Uterus (tissue), 2 donors: ENCODE results near the gene CDH24.

Experiments used
- POLR2A ChIP-seq, 2 donors: fragments of 450-650 bp; IDR thresholded peaks; one replicate each; pipeline ENCODE4 v1.6.1; 2016; ENCODE audit warnings: antibody characterized with exemption in 2 of 2, mild to moderate bottlenecking in 1 of 2, moderate library complexity in 1 of 2
- TF ChIP-seq, protein P1 (sequence below), 4 experiments: fragments of 200-600 bp in 2 of 4; fragments of 450-650 bp in 2 of 4; sonication (generic) in 2 of 4; IDR thresholded peaks; one replicate each; pipeline ENCODE4 v1.5.1; 2016 to 2019; ENCODE audit warnings: antibody characterized with exemption in 4 of 4, mild to moderate bottlenecking in 2 of 4, moderate library complexity in 1 of 4

DNA sequence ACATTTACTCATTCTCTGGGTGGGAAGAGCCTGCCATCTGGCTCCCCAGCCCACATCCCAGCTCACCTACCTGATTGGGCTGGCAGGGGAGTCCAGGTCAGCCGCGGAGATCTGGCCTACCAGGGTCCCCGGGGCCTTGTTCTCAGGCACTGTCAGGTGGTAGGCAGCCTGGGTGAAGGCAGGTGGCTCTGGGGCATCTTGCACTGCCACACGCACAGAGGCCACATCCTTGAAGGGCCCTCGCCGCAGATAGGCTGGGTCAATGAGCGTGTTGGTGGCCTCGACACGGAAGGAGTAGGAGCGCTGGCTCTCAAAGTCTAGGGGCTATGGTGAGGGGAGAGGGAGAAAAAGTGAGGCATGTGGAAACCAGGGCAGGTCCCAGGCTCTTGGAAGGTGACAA, 3.9 kb downstream of the CDH24 start:
- TF ChIP-seq, protein P1, sequence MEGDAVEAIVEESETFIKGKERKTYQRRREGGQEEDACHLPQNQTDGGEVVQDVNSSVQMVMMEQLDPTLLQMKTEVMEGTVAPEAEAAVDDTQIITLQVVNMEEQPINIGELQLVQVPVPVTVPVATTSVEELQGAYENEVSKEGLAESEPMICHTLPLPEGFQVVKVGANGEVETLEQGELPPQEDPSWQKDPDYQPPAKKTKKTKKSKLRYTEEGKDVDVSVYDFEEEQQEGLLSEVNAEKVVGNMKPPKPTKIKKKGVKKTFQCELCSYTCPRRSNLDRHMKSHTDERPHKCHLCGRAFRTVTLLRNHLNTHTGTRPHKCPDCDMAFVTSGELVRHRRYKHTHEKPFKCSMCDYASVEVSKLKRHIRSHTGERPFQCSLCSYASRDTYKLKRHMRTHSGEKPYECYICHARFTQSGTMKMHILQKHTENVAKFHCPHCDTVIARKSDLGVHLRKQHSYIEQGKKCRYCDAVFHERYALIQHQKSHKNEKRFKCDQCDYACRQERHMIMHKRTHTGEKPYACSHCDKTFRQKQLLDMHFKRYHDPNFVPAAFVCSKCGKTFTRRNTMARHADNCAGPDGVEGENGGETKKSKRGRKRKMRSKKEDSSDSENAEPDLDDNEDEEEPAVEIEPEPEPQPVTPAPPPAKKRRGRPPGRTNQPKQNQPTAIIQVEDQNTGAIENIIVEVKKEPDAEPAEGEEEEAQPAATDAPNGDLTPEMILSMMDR (IDR thresholded peaks at IDR 0.05), result no peak
- no peak for TF ChIP-seq POLR2A (IDR thresholded peaks at IDR 0.05)
